Measurements from ENCODE around the gene DSG4. TPM values are rescaled to one million over a fixed set of nuclear protein-coding genes. Genes with fewer than 3 reads are reported as not detected.

DSG4 gene
- total RNA-seq, 1 experiment from 2014 or later: 0.07 TPM

DNA sequence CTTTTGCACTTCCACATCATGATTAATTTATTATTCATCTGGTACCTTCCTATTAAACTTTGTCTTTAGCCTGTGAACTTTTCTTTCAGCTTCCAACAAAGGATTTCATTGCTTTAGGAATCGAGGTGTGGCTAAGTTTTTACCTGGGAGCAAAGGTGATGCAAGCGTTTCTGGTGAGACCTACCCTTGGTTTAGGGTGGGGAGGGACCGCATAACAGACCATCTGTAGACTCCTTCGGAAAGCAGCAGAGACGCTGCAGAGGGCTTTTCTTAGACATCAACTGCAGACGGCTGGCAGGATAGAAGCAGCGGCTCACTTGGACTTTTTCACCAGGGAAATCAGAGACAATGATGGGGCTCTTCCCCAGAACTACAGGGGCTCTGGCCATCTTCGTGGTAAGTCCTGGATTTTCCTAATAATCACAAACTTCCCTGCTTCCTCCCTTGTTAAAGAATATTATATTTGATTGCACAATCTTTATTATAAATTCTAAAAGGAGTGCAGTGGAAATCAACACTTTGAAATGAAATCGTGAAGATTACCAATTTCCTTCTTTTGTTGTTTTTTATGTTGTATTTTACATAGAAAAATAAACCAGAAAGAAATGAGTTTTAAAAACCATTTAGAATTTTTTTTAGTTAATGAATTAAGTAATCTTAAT lies 71.1 kb downstream of the DSG4 start, which contains the start of gene DSG3:
DSG3 (plus strand) TSS at position 212 of the 662 bp plus-strand sequence; CDS start at position 349, 137 bp downstream.
- CTCF ChIA-PET: no interaction called here
- Histone ChIP-seq H2AFZ (ENCODE audit: low read depth, low read length, poor library complexity, severe bottlenecking) (peak within 1 kb of the TSS; percentile 70), H3K9ac (ENCODE audit: low read length) (no peak within 1 kb of the TSS)

DNA sequence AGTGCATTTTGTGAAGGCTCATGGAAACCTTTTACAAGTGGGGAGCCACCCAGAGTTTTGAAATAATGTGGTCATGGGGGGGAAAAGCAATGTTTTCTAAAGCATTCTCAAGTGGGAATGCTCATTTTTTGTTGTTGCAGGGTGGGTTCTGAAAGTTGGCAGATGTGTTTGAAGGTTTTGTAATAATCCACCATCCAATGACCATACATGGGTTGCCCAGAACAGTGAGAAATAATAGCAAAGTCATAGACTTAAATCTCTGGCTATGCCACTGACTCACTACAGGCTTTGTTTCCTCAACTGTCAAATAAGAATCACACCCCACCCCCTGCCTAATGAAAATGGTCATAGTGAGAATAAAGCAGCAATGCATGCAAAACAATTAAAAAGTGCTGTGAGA lies 73.8 kb downstream of the DSG4 start:
- BruUV-seq (replicated peaks): no TSS peak
- no peak for DNase-seq (ENCODE audit: low read depth, low spot score)
- H3K27ac ChIP-seq (ENCODE audit: low read depth, low read length): no peak overlapping the region
- no peaks in the 10 kb centered on the region for H4K20me1 ChIP-seq (ENCODE audit: insufficient read depth)
- CTCF ChIA-PET: no interaction called here
- no peak overlapping the region for H3K4me3 ChIP-seq (replicated peaks in 1 of 2; ENCODE audit: low read depth in 1 of 2, low read length in 2 of 2)
- H3K36me3 ChIP-seq (ENCODE audit: control insufficient read depth in 1 of 2, insufficient read depth in 2 of 2, low read length in 2 of 2): no peaks in the 10 kb centered on the region
- no peak for TF ChIP-seq EGR1 (IDR thresholded peaks at IDR 0.05; ENCODE audit: low read depth)
- TF ChIP-seq POLR2A (IDR thresholded peaks at IDR 0.05; ENCODE audit: borderline replicate concordance, extremely low read depth, insufficient read depth, insufficient read length): no peak
- TF ChIP-seq POLR2AphosphoS5 (IDR thresholded peaks at IDR 0.05; ENCODE audit: low read depth, low read length): no peak
- TF ChIP-seq, protein P1, sequence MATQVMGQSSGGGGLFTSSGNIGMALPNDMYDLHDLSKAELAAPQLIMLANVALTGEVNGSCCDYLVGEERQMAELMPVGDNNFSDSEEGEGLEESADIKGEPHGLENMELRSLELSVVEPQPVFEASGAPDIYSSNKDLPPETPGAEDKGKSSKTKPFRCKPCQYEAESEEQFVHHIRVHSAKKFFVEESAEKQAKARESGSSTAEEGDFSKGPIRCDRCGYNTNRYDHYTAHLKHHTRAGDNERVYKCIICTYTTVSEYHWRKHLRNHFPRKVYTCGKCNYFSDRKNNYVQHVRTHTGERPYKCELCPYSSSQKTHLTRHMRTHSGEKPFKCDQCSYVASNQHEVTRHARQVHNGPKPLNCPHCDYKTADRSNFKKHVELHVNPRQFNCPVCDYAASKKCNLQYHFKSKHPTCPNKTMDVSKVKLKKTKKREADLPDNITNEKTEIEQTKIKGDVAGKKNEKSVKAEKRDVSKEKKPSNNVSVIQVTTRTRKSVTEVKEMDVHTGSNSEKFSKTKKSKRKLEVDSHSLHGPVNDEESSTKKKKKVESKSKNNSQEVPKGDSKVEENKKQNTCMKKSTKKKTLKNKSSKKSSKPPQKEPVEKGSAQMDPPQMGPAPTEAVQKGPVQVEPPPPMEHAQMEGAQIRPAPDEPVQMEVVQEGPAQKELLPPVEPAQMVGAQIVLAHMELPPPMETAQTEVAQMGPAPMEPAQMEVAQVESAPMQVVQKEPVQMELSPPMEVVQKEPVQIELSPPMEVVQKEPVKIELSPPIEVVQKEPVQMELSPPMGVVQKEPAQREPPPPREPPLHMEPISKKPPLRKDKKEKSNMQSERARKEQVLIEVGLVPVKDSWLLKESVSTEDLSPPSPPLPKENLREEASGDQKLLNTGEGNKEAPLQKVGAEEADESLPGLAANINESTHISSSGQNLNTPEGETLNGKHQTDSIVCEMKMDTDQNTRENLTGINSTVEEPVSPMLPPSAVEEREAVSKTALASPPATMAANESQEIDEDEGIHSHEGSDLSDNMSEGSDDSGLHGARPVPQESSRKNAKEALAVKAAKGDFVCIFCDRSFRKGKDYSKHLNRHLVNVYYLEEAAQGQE (IDR thresholded peaks at IDR 0.05; ENCODE audit: low read depth): no peak
- no peak for TF ChIP-seq SRF (IDR thresholded peaks at IDR 0.05; ENCODE audit: low read depth)
- no peak for TF ChIP-seq ZNF274 (IDR thresholded peaks at IDR 0.05; ENCODE audit: low read depth, low read length)
- no peak for TF ChIP-seq JUND (IDR thresholded peaks at IDR 0.05)
- H3K9me2 ChIP-seq (ENCODE audit: insufficient read depth): no peaks in the 10 kb centered on the region
- H3K9me3 ChIP-seq (ENCODE audit: control insufficient read depth in 1 of 2, insufficient read depth in 1 of 2, low read depth in 1 of 2, low read length in 2 of 2): no peaks in the 10 kb centered on the region
- no peak overlapping the region for H3K9ac ChIP-seq (ENCODE audit: low read length)
- no peak overlapping the region for H2AFZ ChIP-seq (ENCODE audit: low read depth, low read length, poor library complexity, severe bottlenecking)
- intact Hi-C loops (cut with micrococcal nuclease): no loop called here
- ATAC-seq: no peak
- POLR2A ChIA-PET: no interaction called here
- H3K27me3 ChIP-seq (ENCODE audit: insufficient read depth, low read length): no peaks in the 10 kb centered on the region
- RAD21 ChIA-PET (ENCODE audit: low non-redundant PET in 1 of 2, low total read pairs in 2 of 2, uncharacterized antibody in 2 of 2, unreplicated experiment in 2 of 2): no interaction called here
- H3K79me2 ChIP-seq (ENCODE audit: insufficient read depth, low read length): no peaks in the 10 kb centered on the region
- peaks cover 12 to 23% of the 10 kb centered on the region in 2 experiments for H3K4me1 ChIP-seq (ENCODE audit: control insufficient read depth in 1 of 2, insufficient read depth in 2 of 2, low read length in 2 of 2)
- no peak overlapping the region for H3K4me2 ChIP-seq (ENCODE audit: low read length)

More for the DNA sequence above, 71.1 kb downstream of the DSG4 start, which contains the start of gene DSG3:
- H3K36me3 ChIP-seq (ENCODE audit: control insufficient read depth in 1 of 2, insufficient read depth in 2 of 2, low read length in 2 of 2): no peaks in the 10 kb centered on the region
- ATAC-seq (no peak), DNase-seq (ENCODE audit: low read depth, low spot score) (no peak)
- H3K4me2 ChIP-seq (ENCODE audit: low read length): no peak within 1 kb of the TSS
- no peaks in the 10 kb centered on the region for H3K4me1 ChIP-seq (ENCODE audit: control insufficient read depth in 1 of 2, insufficient read depth in 2 of 2, low read length in 2 of 2)
- H3K27ac ChIP-seq (ENCODE audit: low read depth, low read length): no peak within 1 kb of the TSS
- H3K79me2 ChIP-seq (ENCODE audit: insufficient read depth, low read length): no peaks in the 10 kb centered on the region
- BruUV-seq (replicated peaks): no TSS peak
- H3K9me2 ChIP-seq (ENCODE audit: insufficient read depth): no peaks in the 10 kb centered on the region
- POLR2A ChIA-PET: no interaction called here
- H3K9me3 ChIP-seq (ENCODE audit: control insufficient read depth in 1 of 2, insufficient read depth in 1 of 2, low read depth in 1 of 2, low read length in 2 of 2): no peaks in the 10 kb centered on the region
- TF ChIP-seq JUND (IDR thresholded peaks at IDR 0.05): no peak
- no peaks in the 10 kb centered on the region for H3K27me3 ChIP-seq (ENCODE audit: insufficient read depth, low read length)
- intact Hi-C loops (cut with micrococcal nuclease): no loop called here
- no peaks in the 10 kb centered on the region for H4K20me1 ChIP-seq (ENCODE audit: insufficient read depth)
- H3K4me3 ChIP-seq (replicated peaks in 1 of 2; ENCODE audit: low read depth in 1 of 2, low read length in 2 of 2): no peak within 1 kb of the TSS
- RAD21 ChIA-PET (ENCODE audit: low non-redundant PET in 1 of 2, low total read pairs in 2 of 2, uncharacterized antibody in 2 of 2, unreplicated experiment in 2 of 2): no interaction called here
